Umbilical cord (tissue), 2 donors: ENCODE data around the gene TROAP. TPM values are rescaled to one million over a fixed set of nuclear protein-coding genes. Genes with fewer than 3 reads are reported as not detected.
A peak's percentile ranks its signal among the peaks of the same experiment; 100 is the strongest.
"Not testable (repeated sequence)": the region's sequence is repeated elsewhere in the genome, so short reads cannot be mapped to it uniquely, and the experiment has no call there.

ENCODE experiments used
- DNase-seq: peaks from one replicate; pipeline ENCODE4 v3.0.0-alpha.2; 2015; ENCODE audit warnings: low spot score
- total RNA-seq: library from RNA; depleted of rRNA; stranded (reverse); fragments of >200 nt; gene quantifications from one replicate; pipeline ENCODE4 v1.2.3, GENCODE V29; 2014; ENCODE audit warnings: low replicate concordance; ENCODE audit not compliant: insufficient read depth

TROAP gene
- total RNA-seq = 6.3 TPM

- peak; percentile 100 for DNase-seq
Measured at GRCh38 chr12:49322708-49323523, at the start of gene TROAP. Gene TROAP, plus strand, starts transcription at chr12:49323255. Its CDS starts 354 bp downstream, at chr12:49323609.

DNA sequence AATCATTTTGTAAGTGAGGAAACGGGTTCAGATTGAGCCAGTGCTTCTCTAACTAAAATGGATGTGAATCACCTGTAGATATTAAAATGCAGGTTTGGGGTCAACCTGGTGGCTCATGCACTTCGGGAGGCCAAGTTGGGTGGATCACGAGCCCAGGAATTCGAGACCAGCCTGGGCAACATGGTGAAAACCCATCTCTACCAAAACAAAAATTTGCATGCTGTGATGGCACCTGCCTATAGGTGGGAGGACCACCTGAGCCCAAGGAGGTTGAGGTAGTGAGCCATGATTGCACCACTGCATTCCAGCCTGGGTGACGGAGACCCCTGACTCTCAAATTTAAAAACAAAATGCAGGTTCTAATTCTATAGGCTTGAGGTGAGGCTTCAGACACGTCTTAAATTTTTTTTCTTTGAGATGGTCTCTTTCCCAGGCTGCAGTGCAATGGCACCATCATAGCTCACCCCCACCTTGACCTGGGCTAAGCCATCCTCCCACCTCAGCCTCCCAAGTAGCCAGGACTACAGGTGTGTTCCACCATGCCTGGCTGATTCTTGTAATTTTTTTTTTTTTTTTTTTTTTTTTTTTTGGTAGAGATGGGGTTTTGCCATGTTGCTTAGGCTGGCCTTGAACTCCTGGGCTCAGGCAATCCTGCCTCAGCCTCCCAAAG lies 49.2 kb upstream of the TROAP start:
- no peak for DNase-seq

DNA sequence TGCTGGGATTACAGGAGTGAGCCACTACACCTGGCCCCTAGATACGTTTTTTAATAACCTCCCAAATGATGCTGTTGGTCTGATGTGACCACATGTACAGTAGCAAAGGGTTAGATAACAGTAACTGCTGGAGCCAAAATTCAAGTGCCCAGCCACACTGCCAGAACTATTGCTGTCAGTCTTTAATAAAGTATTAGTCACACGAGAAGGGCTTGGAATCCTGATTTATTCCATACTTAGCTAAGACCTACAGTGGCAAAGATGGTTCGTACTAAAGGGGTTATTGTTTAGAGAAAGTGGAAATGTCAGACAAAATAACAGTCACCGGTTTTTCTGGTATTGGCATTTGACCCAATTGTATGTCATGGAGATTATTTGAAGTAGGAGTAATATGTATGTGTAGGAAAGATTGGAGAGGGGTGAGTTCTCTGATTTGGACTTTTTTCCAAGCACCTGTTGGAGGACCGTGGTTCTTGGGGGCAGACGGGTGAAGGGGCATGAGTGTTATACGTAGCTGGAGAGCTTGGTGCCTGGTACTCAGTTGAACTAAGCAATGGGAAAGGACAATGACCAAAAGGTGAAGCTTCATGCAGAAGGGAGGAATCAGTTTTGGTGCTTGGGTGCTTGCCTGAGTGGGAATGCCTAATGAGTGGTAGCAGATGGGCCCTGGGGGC lies 48.5 kb upstream of the TROAP start:
- DNase-seq = no peak

DNA sequence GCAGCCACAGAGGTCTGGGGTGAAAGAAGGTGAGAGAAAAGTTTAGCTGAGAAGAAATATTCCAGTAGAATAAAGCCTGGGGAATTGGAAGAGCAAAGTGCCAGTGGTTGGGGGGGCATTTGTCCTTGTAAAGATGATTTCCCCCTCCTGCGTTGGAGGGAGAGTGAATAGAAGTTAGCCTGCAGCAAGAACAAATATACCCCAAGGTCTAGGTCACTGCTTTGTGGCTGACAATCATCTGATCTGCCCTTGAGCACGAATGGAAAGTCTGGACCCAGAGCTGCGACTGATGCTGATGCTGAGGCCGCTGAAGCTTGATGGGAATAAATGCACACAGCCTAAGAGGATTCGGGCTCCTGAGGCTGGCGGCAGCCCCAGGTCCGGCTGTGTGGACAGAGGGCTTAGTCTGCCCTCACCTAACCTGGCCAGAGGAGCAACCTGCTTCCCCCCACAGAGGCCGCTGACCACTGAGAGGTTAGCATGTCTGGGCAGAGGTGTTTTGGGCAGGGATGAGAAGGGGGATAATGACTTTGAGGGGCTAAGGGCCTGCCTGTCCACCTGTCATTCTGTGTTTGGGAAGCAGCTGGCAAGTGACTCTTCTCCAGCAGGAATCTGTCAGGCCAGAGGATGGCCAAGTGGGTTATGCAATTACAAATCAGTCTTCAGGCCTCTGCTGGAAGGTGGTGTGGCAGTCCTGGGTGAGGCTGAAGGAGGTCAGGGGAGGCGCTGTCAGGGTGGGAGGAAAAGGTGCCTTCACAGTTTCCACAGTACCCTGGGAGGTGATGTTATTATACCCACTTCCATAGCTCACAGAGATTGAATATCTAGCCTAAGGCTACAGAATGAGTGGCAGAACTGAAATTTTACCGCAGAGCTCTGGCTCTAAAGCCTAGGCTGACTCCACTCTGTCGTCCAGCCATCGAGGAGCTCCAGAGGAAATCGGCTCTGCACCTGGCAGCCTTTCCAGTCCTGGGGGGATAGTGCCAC lies 46.5 kb upstream of the TROAP start:
- DNase-seq = no peak

- DNase-seq = no peak
Measured at GRCh38 chr12:49277466-49277865, 45.6 kb upstream of the TROAP start.

DNA sequence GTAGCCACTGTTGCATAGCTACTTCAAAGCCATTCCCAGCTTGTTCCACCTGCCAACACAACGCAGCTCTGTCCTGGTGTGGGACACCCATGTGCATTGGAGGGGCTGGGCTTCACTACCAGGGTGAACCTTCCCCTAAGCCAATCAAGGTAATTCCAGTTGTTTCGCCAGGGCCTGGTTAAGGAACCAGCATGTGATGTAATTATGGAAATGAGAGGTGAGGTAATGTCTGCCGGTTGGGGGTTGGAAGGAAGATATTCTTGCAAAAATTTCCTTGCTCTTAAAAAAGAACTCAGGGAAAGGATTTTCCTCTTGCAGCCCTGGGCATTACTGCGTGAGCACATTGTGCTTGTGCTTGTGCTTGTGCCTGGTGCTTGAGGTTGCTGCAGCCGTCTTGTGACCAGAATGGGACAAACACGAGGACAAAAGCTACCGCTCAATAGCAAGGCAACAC lies 43.3 kb upstream of the TROAP start:
- DNase-seq = no peak

- not testable (repeated sequence) for DNase-seq
Measured at GRCh38 chr12:49280545-49280944, 42.5 kb upstream of the TROAP start.

- no peak for DNase-seq
Measured at GRCh38 chr12:49282302-49282701, 40.8 kb upstream of the TROAP start.

- DNase-seq = not testable (repeated sequence)
Measured at GRCh38 chr12:49282740-49283375, 40.2 kb upstream of the TROAP start.

DNA sequence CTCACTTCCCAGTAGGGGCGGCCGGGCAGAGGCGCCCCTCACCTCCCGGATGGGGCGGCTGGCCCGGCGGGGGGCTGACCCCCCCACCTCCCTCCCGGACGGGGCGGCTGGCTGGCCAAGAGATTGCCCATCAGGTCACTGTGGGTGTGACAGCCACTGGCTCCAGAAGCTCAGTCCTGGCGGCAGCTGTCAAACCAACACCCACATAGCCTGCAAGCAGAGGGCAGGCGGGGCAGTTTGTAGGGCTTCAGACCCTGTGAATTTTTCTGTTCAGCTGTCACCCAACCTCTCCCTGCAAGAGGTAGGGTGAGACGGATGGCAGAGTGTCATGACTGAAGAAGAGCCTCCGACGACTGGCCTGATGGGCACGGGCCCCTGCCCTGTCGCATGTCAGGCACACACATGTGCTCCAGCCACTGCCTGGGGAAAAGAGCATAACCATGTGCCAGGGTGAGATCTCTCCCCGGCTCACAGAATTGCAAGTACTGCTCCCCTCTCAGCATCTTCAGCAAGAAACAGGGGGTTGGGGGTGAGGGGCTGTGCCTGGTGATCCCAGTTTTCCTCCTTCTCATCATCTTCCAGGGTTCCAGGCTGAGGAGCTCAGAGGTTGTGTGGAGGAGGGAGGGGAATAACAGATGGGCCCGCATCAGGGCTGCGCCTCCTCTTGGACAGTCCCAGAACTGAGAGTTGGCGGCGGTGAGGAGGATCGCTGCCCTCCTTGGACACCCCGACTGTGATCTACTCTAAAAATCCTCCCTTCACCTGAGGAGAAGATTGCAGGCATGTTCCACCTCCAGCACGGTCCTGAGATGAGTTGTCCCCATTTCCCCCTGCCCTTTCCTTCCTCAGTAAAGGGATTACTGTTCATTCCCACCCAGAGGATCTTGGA lies 39.3 kb upstream of the TROAP start:
- no peak for DNase-seq

GRCh38 chr12:49284672-49285071 lies 38.4 kb upstream of the TROAP start:
- DNase-seq = no peak

DNA sequence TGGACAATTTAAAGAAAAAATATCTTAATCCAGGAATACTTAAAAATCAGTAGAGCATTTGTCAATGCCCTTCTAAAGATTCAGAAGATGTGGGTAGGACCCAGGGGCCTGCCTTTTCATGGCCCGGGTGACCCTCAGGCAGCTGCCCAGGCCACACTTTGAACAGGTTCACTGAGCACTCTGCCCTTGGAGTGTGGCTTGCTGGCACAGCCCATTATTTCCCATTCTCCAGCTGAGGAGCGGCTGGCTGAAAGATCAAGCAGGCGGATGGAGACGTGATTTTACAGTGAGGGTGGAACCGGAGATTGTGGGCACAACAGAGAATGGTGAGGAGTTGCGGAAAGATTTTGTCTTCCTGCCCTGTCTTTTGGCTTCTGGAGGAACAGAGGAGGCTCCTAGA lies 35.2 kb upstream of the TROAP start:
- no peak for DNase-seq

DNA sequence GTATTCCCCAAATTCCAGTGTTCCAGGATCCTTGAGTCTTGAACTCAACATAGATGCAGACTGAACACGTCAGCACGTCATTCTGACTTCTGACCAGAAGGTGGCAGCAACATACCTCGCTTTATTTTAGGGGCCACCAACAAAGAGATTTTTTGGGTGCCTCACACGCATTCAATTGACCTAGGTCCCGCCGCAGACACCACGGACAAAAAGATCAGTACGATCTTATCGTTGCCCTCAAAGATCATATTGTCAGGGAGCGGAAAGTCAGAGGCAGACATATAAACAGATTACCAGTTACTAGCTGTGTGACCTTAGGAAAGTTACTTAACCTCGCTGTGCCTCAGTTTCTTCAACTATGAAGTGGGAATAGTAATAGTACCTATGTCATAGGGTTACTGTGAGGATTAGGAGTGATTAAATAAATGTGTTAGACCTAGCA lies 34.6 kb upstream of the TROAP start:
- DNase-seq = peak; percentile 44

- no peak for DNase-seq
Measured at GRCh38 chr12:49288922-49289555, 34.0 kb upstream of the TROAP start.

DNA sequence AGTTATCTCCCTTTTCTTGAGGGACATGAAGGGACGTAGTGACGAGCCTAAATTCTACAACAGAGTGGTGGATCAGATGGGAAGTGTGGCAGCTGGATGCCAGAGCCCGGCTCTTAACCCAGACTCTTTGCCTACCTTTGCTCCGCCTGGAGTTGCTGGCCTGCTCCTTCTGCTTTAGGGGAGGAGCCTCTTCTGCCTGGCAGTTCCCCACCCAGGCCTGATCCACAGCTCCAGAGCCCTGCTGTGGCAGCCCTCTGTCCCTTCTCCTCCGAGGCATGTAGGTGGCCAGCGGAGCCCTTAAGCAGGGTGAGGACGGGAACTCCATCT lies 30.4 kb upstream of the TROAP start:
- DNase-seq = peak; percentile 44

GRCh38 chr12:49293056-49293956 lies 29.7 kb upstream of the TROAP start:
- DNase-seq = peak; percentile 69

DNA sequence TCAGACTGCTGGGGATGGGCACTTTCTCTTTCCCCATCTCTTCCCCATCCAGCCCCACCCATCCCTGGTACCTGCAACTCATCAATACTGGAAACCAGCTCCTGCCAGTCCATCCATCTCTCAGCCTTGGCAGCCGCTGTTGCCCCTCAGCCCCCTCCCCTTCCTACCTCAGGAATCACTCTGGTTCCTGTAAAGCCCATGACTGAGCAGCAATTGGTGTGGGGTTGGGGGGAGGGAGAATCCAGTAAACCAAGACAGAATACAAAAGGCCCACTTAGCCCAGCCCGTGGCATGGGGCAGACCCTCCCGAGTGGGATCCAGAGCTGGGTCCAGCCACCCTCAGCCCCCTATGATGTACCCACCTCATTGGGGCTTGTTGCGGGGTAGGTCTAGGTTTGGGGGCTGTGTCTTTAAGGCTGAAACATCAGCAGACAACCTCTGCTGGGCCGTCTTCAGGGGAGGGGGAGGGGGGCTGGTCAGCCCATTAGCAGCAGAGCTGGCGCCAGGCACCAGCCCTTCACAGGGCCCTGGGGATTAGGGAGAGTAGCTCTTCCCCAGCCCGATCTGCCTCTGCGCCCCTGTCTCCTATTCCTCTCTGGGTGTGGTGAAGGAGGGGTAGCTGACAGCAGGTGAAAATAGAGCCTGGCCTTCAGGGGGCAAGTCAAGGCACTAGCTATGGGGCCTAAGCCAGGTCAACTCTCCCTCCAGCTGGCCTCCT lies 28.8 kb upstream of the TROAP start:
- DNase-seq = no peak

DNA sequence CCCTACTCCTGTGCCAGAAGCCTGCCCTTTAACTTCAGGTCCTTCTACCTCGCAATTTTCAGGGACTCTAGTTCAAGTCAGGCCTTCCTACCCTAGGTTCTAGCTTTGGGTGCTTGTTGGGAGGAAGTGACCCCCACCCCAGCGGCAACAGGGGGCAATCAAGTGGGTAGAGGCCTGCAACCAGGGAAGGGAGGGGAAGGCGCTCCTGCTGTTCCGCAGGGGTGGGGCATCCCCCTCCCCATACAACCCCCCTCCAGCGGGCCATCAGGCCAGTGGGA lies 28.3 kb upstream of the TROAP start:
- DNase-seq = no peak
